Measurements from ENCODE around the gene CCDC17.

Gene CCDC17

DNA sequence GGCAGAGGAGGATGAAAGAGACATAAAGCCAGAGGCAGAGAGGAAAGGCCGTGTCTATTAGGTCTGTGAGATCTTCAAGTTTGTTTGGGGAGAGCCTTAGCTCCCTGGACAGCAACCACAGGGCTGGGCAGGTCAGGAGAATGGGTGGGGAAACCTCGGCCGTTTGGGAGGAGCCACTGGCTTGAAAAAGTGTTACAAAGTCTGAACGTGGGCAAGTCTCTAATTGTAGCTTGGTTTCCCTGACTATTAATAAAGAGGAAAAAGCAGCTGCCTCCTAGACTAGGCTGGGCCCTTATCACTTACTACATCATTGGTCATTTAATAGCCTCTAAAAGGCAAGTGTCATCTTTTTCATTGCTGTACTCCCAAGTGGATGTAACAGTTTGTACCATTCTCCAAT, at the start of gene CCDC17:
CCDC17 (minus strand) TSS at position 83 of the 400 bp plus-strand sequence. CDS start 145 bp downstream, outside the sequence.
- Histone ChIP-seq H3K9me3 (ENCODE audit: low read length) (no peaks in the 10 kb centered on the region), H3K4me3 (ENCODE audit: low read depth in 1 of 2, low read length in 2 of 2) (peak within 1 kb of the TSS; percentile 45 to 63), H3K27ac (ENCODE audit: low read depth, low read length) (peak within 1 kb of the TSS; percentile 42), H3K27me3 (ENCODE audit: control insufficient read depth in 1 of 2, insufficient read depth in 2 of 2, low read length in 2 of 2) (no peaks in the 10 kb centered on the region), H3K9ac (ENCODE audit: low read length) (no peak within 1 kb of the TSS), H3K36me3 (ENCODE audit: insufficient read depth, low read length) (peaks cover 17% of the 10 kb centered on the region), H3K4me1 (ENCODE audit: insufficient read depth, low read length) (peaks cover 13% of the 10 kb centered on the region)

GRCh38 chr1:45669859-45670655, 46.2 kb upstream of the CCDC17 start:
- H3K27me3 ChIP-seq (ENCODE audit: control insufficient read depth in 1 of 2, insufficient read depth in 2 of 2, low read length in 2 of 2), result no peaks in the 10 kb centered on the region
- no peak overlapping the region for H3K9ac ChIP-seq (ENCODE audit: low read length)
- H3K4me1 ChIP-seq (ENCODE audit: insufficient read depth, low read length), result peaks cover 44% of the 10 kb centered on the region
- no peaks in the 10 kb centered on the region for H3K9me3 ChIP-seq (ENCODE audit: low read length)
- no peak overlapping the region for H3K27ac ChIP-seq (ENCODE audit: low read depth, low read length)
- no peak overlapping the region for H3K4me3 ChIP-seq (ENCODE audit: low read depth in 1 of 2, low read length in 2 of 2)
- no peaks in the 10 kb centered on the region for H3K36me3 ChIP-seq (ENCODE audit: insufficient read depth, low read length)

GRCh38 chr1:45669379-45669778, 45.5 kb upstream of the CCDC17 start:
- H3K36me3 ChIP-seq (ENCODE audit: insufficient read depth, low read length), result no peaks in the 10 kb centered on the region
- H3K27ac ChIP-seq (ENCODE audit: low read depth, low read length), result no peak overlapping the region
- no peaks in the 10 kb centered on the region for H3K9me3 ChIP-seq (ENCODE audit: low read length)
- no peak overlapping the region for H3K9ac ChIP-seq (ENCODE audit: low read length)
- H3K27me3 ChIP-seq (ENCODE audit: control insufficient read depth in 1 of 2, insufficient read depth in 2 of 2, low read length in 2 of 2), result no peaks in the 10 kb centered on the region
- H3K4me1 ChIP-seq (ENCODE audit: insufficient read depth, low read length), result peaks cover 39% of the 10 kb centered on the region
- no peak overlapping the region for H3K4me3 ChIP-seq (ENCODE audit: low read depth in 1 of 2, low read length in 2 of 2)

- Histone ChIP-seq H3K4me1 (ENCODE audit: insufficient read depth, low read length) (peaks cover 38% of the 10 kb centered on the region), H3K36me3 (ENCODE audit: insufficient read depth, low read length) (no peaks in the 10 kb centered on the region)
Observed at GRCh38 chr1:45668526-45668925, 44.7 kb upstream of the CCDC17 start.

GRCh38 chr1:45667321-45668111, 43.7 kb upstream of the CCDC17 start:
- Histone ChIP-seq H3K36me3 (ENCODE audit: insufficient read depth, low read length) (no peaks in the 10 kb centered on the region), H3K9ac (ENCODE audit: low read length) (no peak overlapping the region), H3K27me3 (ENCODE audit: control insufficient read depth in 1 of 2, insufficient read depth in 2 of 2, low read length in 2 of 2) (no peaks in the 10 kb centered on the region), H3K4me1 (ENCODE audit: insufficient read depth, low read length) (peaks cover 33% of the 10 kb centered on the region), H3K9me3 (ENCODE audit: low read length) (no peaks in the 10 kb centered on the region), H3K27ac (ENCODE audit: low read depth, low read length) (no peak overlapping the region), H3K4me3 (ENCODE audit: low read depth in 1 of 2, low read length in 2 of 2) (no peak overlapping the region)

More at GRCh38 chr1:45668526-45668925, 44.7 kb upstream of the CCDC17 start:
- no peak overlapping the region for H3K9ac ChIP-seq (ENCODE audit: low read length)
- no peaks in the 10 kb centered on the region for H3K27me3 ChIP-seq (ENCODE audit: control insufficient read depth in 1 of 2, insufficient read depth in 2 of 2, low read length in 2 of 2)
- no peaks in the 10 kb centered on the region for H3K9me3 ChIP-seq (ENCODE audit: low read length)
- H3K27ac ChIP-seq (ENCODE audit: low read depth, low read length), result no peak overlapping the region
- no peak overlapping the region for H3K4me3 ChIP-seq (ENCODE audit: low read depth in 1 of 2, low read length in 2 of 2)

GRCh38 chr1:45666836-45667235, 43.0 kb upstream of the CCDC17 start:
- Histone ChIP-seq H3K27me3 (ENCODE audit: control insufficient read depth in 1 of 2, insufficient read depth in 2 of 2, low read length in 2 of 2) (no peaks in the 10 kb centered on the region), H3K36me3 (ENCODE audit: insufficient read depth, low read length) (no peaks in the 10 kb centered on the region), H3K27ac (ENCODE audit: low read depth, low read length) (no peak overlapping the region), H3K4me3 (ENCODE audit: low read depth in 1 of 2, low read length in 2 of 2) (no peak overlapping the region), H3K9me3 (ENCODE audit: low read length) (no peaks in the 10 kb centered on the region), H3K4me1 (ENCODE audit: insufficient read depth, low read length) (peaks cover 33% of the 10 kb centered on the region), H3K9ac (ENCODE audit: low read length) (no peak overlapping the region)

- no peak overlapping the region for H3K4me3 ChIP-seq (ENCODE audit: low read depth in 1 of 2, low read length in 2 of 2)
- no peaks in the 10 kb centered on the region for H3K27me3 ChIP-seq (ENCODE audit: control insufficient read depth in 1 of 2, insufficient read depth in 2 of 2, low read length in 2 of 2)
- peaks cover 48% of the 10 kb centered on the region for H3K36me3 ChIP-seq (ENCODE audit: insufficient read depth, low read length)
- H3K4me1 ChIP-seq (ENCODE audit: insufficient read depth, low read length), result no peaks in the 10 kb centered on the region
- no peaks in the 10 kb centered on the region for H3K9me3 ChIP-seq (ENCODE audit: low read length)
- H3K27ac ChIP-seq (ENCODE audit: low read depth, low read length), result no peak overlapping the region
- no peak overlapping the region for H3K9ac ChIP-seq (ENCODE audit: low read length)
Observed at GRCh38 chr1:45660336-45660735, 36.5 kb upstream of the CCDC17 start.

DNA sequence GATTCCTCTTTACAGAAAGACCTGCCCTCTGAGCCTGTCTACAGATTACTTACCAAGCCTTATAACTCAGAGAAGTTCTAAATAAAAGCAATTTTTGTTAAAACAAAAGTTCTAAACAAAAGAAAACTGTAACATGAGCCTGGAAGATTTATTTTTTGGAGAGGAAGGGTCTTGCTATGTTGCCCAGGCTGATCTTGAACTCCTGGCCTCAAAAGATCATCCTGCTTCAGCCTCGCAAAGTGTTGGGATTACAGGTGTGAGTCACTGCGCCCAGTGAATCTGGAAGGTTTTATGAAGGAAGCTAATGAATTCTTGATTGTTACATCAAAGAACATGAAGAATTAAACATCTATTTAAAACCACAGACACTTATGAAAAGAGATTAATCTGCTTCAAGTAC, 35.4 kb upstream of the CCDC17 start:
- no peaks in the 10 kb centered on the region for H3K4me1 ChIP-seq (ENCODE audit: insufficient read depth, low read length)
- H3K27me3 ChIP-seq (ENCODE audit: control insufficient read depth in 1 of 2, insufficient read depth in 2 of 2, low read length in 2 of 2), result no peaks in the 10 kb centered on the region
- no peaks in the 10 kb centered on the region for H3K9me3 ChIP-seq (ENCODE audit: low read length)
- peaks cover 59% of the 10 kb centered on the region for H3K36me3 ChIP-seq (ENCODE audit: insufficient read depth, low read length)
- H3K4me3 ChIP-seq (ENCODE audit: low read depth in 1 of 2, low read length in 2 of 2), result no peak overlapping the region
- H3K27ac ChIP-seq (ENCODE audit: low read depth, low read length), result no peak overlapping the region
- no peak overlapping the region for H3K9ac ChIP-seq (ENCODE audit: low read length)

GRCh38 chr1:45658171-45658570, 34.3 kb upstream of the CCDC17 start:
- Histone ChIP-seq H3K4me1 (ENCODE audit: insufficient read depth, low read length) (no peaks in the 10 kb centered on the region), H3K4me3 (ENCODE audit: low read depth in 1 of 2, low read length in 2 of 2) (no peak overlapping the region), H3K27ac (ENCODE audit: low read depth, low read length) (no peak overlapping the region), H3K36me3 (ENCODE audit: insufficient read depth, low read length) (peaks cover 64% of the 10 kb centered on the region), H3K9me3 (ENCODE audit: low read length) (no peaks in the 10 kb centered on the region), H3K9ac (ENCODE audit: low read length) (no peak overlapping the region), H3K27me3 (ENCODE audit: control insufficient read depth in 1 of 2, insufficient read depth in 2 of 2, low read length in 2 of 2) (no peaks in the 10 kb centered on the region)

DNA sequence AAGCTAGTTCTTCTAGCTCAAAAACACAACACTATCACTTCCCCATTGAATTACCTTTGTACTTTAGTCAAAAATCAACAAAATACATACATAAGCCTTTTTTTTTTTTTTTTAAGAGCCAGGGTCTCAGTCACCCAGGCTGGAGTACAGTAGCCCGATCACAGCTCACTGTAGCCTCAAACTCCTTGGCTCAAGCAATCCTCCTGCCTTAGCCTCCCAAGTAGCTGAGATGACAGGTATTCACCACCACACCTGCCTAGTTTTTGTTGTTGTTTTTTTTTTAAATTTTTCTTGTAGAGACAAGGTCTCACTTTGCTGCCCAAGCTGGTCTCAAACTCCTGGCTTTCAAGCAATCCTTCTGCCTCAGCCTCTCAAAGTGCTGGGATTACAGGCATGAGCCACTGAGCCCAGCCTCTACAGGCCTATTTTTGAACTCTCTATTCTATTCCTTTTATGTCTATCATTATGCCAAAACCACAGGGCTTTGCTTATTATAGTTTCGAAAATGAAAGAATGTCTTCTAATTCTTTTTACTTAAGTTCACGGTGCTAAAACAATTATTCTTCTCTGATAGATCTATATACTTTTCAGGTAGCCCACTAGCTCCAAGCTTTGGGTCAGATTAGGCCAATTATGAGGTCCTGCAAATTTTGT, 32.8 kb upstream of the CCDC17 start:
- Histone ChIP-seq H3K9ac (ENCODE audit: low read length) (no peak overlapping the region), H3K36me3 (ENCODE audit: insufficient read depth, low read length) (peaks cover 77% of the 10 kb centered on the region), H3K4me1 (ENCODE audit: insufficient read depth, low read length) (no peaks in the 10 kb centered on the region), H3K27me3 (ENCODE audit: control insufficient read depth in 1 of 2, insufficient read depth in 2 of 2, low read length in 2 of 2) (no peaks in the 10 kb centered on the region), H3K27ac (ENCODE audit: low read depth, low read length) (no peak overlapping the region), H3K9me3 (ENCODE audit: low read length) (no peaks in the 10 kb centered on the region), H3K4me3 (ENCODE audit: low read depth in 1 of 2, low read length in 2 of 2) (no peak overlapping the region)

GRCh38 chr1:45654540-45655280, 30.9 kb upstream of the CCDC17 start:
- Histone ChIP-seq H3K9me3 (ENCODE audit: low read length) (no peaks in the 10 kb centered on the region), H3K36me3 (ENCODE audit: insufficient read depth, low read length) (peaks cover 89% of the 10 kb centered on the region), H3K27me3 (ENCODE audit: control insufficient read depth in 1 of 2, insufficient read depth in 2 of 2, low read length in 2 of 2) (no peaks in the 10 kb centered on the region), H3K4me1 (ENCODE audit: insufficient read depth, low read length) (no peaks in the 10 kb centered on the region), H3K9ac (ENCODE audit: low read length) (no peak overlapping the region), H3K27ac (ENCODE audit: low read depth, low read length) (no peak overlapping the region), H3K4me3 (ENCODE audit: low read depth in 1 of 2, low read length in 2 of 2) (no peak overlapping the region)
